RWPE2 (cell line): ENCODE measurements around the gene IDS.
"Not testable (repeated sequence)": the region's sequence is repeated elsewhere in the genome, so short reads cannot be mapped to it uniquely, and the experiment has no call there.

ENCODE experiments used
- ATAC-seq: fragments of 200-7000 bp; cut with Tn5 transposase; 3 replicates; pipeline ENCODE4 v1.9.1; 2021; ENCODE audit warnings: low read depth
- DNase-seq: peaks from one replicate; pipeline ENCODE4 v3.0.0-alpha.2; 2020; ENCODE audit warnings: low spot score
- H3K27ac ChIP-seq: fragments of 450-650 bp; 2 replicates; pipeline ENCODE4 v1.5.1; 2017; ENCODE audit warnings: mild to moderate bottlenecking; ENCODE audit not compliant: poor library complexity, severe bottlenecking
- H3K27me3 ChIP-seq: fragments of 250-450 bp; sonication (Bioruptor Pico); 2 replicates; pipeline ENCODE4 v1.5.1; 2021; ENCODE audit warnings: mild to moderate bottlenecking, moderate library complexity; ENCODE audit not compliant: insufficient read depth, poor library complexity, severe bottlenecking
- H3K36me3 ChIP-seq: fragments of 250-450 bp; sonication (Bioruptor Pico); 2 replicates; pipeline ENCODE4 v1.5.1; 2020; ENCODE audit warnings: low read depth, mild to moderate bottlenecking, moderate library complexity
- H3K4me1 ChIP-seq: fragments of 250-450 bp; sonication (Bioruptor Pico); 2 replicates; pipeline ENCODE4 v1.5.1; 2021; ENCODE audit warnings: mild to moderate bottlenecking, moderate library complexity; ENCODE audit not compliant: insufficient read depth, poor library complexity, severe bottlenecking
- H3K4me3 ChIP-seq: fragments of 250-450 bp; sonication (Bioruptor Pico); 2 replicates; pipeline ENCODE4 v1.5.1; 2021; ENCODE audit warnings: mild to moderate bottlenecking, moderate library complexity; ENCODE audit not compliant: severe bottlenecking
- H3K9me3 ChIP-seq: fragments of 250-450 bp; sonication (Bioruptor Pico); 2 replicates; pipeline ENCODE4 v1.5.1; 2021; ENCODE audit warnings: mild to moderate bottlenecking, moderate library complexity; ENCODE audit not compliant: severe bottlenecking
- TF ChIP-seq, protein P1 (sequence below): fragments of 450-650 bp; IDR thresholded peaks from one replicate; pipeline ENCODE4 v1.5.1; 2017; ENCODE audit warnings: mild to moderate bottlenecking, moderate library complexity; ENCODE audit not compliant: poor library complexity, severe bottlenecking

Gene IDS

DNA sequence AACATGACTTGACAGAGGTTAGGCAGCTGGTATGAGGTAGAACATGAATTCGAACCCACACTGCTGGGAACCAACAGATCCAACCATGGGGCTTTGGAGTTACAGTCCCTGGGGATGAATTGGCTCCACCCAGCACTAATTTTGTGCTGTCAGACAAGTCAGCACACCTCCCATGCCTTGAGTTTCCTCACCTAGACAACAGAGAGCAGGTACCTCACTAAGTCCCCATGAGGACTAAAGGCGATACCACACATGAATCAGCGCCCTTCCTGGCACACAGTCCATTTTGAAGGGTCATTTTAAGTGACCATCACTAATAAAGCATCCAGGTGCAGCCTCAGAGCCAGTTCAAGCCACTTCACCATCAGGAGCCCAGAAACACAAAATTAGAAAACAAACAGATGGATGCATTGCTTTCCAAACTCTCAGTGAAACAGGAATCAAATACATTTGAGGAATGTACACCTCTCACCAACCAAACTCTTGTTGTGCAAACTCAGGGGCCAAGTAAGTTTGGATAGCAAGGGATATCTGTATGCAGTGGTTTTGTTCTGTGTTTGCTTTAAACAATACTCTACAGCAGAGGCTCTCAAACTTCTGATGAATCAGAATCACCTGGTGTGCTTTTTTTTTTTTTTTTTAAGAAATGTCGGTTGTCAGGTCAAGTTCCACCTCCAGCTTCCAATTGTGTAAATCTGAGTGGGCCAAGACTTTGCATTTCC, 10.1 kb downstream of the IDS start:
- TF ChIP-seq, protein P1, sequence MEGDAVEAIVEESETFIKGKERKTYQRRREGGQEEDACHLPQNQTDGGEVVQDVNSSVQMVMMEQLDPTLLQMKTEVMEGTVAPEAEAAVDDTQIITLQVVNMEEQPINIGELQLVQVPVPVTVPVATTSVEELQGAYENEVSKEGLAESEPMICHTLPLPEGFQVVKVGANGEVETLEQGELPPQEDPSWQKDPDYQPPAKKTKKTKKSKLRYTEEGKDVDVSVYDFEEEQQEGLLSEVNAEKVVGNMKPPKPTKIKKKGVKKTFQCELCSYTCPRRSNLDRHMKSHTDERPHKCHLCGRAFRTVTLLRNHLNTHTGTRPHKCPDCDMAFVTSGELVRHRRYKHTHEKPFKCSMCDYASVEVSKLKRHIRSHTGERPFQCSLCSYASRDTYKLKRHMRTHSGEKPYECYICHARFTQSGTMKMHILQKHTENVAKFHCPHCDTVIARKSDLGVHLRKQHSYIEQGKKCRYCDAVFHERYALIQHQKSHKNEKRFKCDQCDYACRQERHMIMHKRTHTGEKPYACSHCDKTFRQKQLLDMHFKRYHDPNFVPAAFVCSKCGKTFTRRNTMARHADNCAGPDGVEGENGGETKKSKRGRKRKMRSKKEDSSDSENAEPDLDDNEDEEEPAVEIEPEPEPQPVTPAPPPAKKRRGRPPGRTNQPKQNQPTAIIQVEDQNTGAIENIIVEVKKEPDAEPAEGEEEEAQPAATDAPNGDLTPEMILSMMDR = no peak
- no peaks in the 10 kb centered on the region for H3K9me3 ChIP-seq
- H3K4me3 ChIP-seq = no peak overlapping the region
- peaks cover 16% of the 10 kb centered on the region for H3K4me1 ChIP-seq
- peaks cover 5% of the 10 kb centered on the region; the same call in 1 of the 2 replicates for H3K36me3 ChIP-seq
- no peaks in the 10 kb centered on the region for H3K27me3 ChIP-seq
- H3K27ac ChIP-seq = peak overlapping the region; percentile 57
- DNase-seq (no peak), ATAC-seq (peak; percentile 58)

DNA sequence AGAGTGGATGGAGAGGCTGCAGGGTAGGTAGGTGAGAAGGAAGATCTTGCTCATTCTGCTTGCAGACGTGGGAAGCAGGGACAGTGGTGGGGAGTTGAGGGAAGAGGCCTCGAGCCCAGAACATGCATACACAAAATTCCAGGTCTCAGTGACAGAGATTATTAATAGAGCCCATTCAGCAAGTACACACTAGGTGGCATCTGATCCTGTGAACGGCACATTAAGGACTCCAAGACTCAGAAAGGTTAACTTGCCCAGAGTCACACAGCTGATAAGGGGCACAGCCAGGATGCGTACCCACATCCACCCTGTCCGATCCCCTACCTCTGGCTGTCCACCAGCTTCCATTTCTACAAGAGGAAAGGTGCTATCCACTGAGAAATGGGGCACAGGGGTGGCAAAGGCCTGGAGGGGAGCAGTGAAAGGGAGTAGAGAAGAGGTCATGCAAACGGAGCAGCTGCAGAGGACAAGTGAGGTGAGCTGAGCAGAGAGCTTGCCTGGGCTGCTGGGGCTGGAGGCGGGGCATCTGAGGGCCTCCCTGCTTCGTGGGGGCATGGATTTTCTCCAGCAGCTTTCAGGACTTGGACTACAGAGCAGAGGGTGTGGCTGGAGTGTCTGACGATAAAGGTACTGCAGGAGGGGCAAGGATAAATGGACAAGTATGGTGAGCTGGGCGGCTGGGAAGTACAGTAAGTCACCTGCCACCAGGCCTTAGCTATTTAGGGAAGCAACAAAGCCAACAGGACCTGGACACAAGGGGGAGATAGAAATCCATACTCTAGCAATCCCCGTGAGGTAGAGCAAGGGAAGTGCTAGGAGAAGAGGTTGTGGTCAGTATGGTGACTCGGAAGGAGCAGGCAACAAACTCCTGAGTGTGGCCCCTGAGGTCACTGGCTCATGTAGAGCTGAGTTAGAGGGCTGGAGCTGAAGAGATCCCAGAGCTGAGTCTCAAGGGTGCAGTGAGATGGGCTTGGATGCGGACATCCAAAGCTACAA, 11.2 kb downstream of the IDS start:
- DNase-seq (no peak), ATAC-seq (no peak)
- no peaks in the 10 kb centered on the region for H3K9me3 ChIP-seq
- H3K4me3 ChIP-seq = no peak overlapping the region
- TF ChIP-seq, protein P1 = peak; percentile 6
- peaks cover 5% of the 10 kb centered on the region; the same call in 1 of the 2 replicates for H3K36me3 ChIP-seq
- H3K27me3 ChIP-seq = no peaks in the 10 kb centered on the region
- peak overlapping the region; percentile 57 for H3K27ac ChIP-seq
- H3K4me1 ChIP-seq = peaks cover 16% of the 10 kb centered on the region

DNA sequence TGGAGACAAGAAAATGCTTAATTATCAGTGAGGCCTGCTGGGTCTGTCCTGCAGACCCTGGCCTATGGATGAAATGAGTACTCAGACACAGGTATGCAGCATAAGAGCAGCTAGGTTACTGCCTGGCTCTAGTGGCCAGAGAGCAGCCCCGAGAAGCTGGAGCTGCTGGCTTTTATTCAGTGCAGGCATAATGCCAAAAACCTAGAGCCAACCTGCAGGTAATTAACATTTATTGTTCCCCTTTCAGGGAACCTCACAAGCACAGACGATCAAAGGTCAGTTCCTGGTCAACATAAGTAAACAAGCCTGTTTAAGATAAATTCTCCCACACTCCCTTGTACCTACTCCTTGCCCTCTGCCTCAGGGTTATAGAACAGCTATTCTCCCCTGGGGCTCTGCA, 13.3 kb downstream of the IDS start:
- no peak for ATAC-seq
- H3K27ac ChIP-seq = no peak overlapping the region
- peaks cover 16% of the 10 kb centered on the region for H3K4me1 ChIP-seq
- DNase-seq = no peak
- H3K27me3 ChIP-seq = no peaks in the 10 kb centered on the region
- H3K9me3 ChIP-seq = no peaks in the 10 kb centered on the region
- H3K36me3 ChIP-seq = peaks cover 5% of the 10 kb centered on the region
- TF ChIP-seq, protein P1 = no peak
- H3K4me3 ChIP-seq = no peak overlapping the region

DNA sequence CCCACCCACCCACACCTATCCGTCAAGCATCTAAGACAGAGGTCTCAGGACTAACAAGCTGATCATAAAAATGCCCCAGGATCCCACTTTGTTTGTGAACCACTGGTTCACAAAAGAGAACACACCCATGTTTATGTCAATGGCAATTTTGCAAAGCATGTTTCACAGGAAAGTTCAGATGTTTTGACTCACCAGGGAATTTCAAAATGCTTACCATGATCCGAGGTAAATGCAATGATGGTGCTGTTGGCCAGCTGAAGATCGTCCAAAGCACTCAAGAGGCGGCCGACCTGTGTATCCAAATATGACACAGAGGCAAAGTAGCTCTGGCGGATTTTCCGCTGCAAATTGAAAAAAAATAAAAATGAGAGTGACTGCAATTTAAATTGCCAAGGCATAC, 15.0 kb downstream of the IDS start:
- Histone ChIP-seq H3K27ac (no peak overlapping the region), H3K36me3 (no peaks in the 10 kb centered on the region; the same call in 1 of the 2 replicates), H3K9me3 (no peaks in the 10 kb centered on the region), H3K4me1 (peaks cover 8% of the 10 kb centered on the region), H3K4me3 (no peak overlapping the region), H3K27me3 (no peaks in the 10 kb centered on the region)
- TF ChIP-seq, protein P1 = no peak
- no peak for DNase-seq
- ATAC-seq = no peak

DNA sequence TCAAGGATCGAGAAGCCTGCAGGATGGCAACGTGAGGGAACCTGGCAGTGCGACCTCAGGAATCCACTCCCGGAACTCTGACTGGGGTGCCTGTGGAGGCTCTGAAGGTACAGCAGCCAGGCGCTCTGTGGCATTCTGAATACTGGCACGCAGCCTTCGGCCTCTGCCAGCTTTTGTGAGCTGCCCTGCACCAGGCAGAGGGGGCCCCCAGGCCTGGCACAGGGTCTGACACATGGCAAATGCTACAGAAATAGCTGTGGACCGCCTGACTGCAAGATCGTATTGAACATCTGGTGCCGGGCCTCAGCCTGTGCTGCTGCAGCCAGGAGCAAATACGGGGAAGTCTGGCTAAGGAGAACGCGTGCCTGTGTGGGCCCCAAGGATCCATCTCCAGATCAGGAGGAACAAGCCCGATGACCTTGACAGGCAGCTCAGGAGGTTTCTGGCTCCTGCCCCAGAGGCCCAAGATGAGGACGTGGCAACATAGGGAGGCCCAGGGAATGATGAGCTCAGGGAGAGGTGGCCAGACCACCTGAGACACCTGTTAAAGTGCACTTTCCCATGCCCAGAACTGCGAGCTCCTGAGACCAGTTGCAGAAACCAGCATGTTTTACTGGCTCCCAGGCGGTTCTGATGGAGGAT, 16.6 kb downstream of the IDS start:
- not testable (repeated sequence) for H3K36me3 ChIP-seq

DNA sequence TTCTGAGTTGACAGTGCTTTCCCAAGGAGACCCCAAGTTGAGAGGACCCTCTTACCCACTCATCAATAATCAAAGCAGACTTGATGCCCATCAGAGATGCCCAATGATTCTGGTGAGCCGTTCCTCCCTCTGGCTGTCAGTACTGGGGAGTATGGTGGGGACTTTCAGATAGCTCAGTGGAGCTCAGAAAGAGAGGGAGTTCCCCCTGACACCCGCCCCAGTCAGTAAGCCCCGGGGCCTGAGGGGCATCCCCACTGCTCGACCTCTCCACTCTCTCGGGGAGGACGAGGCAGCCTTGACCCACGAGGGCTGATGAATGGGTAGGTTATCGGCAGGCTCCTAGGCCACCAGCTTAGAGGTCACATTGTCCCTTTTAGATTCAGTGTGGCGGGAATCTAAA, 17.1 kb downstream of the IDS start:
- H3K27me3 ChIP-seq, H3K4me3 ChIP-seq, DNase-seq, H3K36me3 ChIP-seq, H3K9me3 ChIP-seq, H3K27ac ChIP-seq, H3K4me1 ChIP-seq, ATAC-seq: not testable (repeated sequence)

More for the DNA sequence above, 16.6 kb downstream of the IDS start:
- H3K27me3 ChIP-seq, H3K9me3 ChIP-seq, H3K4me3 ChIP-seq, ATAC-seq, H3K4me1 ChIP-seq, DNase-seq, H3K27ac ChIP-seq: not testable (repeated sequence)
